GM10266 (cell line): ENCODE data around the gene INSRR.

Experiments
- DNase-seq: peaks from one replicate; pipeline ENCODE4 v3.0.0; 2012; ENCODE audit errors: extremely low spot score
- TF ChIP-seq, protein P1 (sequence below): IDR thresholded peaks from 2 replicates; pipeline ENCODE4 v1.5.1; 2012; ENCODE audit warnings: mild to moderate bottlenecking, low read depth; ENCODE audit not compliant: control insufficient read depth, insufficient read depth; ENCODE audit errors: missing control alignments

Gene INSRR

DNA sequence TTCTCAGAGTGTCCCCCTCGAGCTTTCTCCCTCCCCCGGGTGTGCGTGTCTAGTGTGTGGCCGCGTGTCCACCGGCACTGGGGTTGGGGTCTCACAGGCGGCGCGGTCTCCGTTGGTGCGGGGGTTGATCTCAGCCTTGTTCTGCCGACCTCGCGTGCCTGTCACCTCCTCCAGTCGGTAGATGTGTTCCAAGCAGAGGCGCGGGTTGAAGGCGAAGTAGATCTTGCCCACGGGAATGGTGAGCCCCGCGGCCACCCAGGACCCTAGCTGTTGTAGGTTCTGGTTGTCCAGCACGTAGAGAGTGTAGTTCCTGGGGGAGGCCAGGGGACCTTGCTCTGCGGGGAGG lies 9.8 kb downstream of the INSRR start:
- DNase-seq = no peak
- TF ChIP-seq, protein P1, sequence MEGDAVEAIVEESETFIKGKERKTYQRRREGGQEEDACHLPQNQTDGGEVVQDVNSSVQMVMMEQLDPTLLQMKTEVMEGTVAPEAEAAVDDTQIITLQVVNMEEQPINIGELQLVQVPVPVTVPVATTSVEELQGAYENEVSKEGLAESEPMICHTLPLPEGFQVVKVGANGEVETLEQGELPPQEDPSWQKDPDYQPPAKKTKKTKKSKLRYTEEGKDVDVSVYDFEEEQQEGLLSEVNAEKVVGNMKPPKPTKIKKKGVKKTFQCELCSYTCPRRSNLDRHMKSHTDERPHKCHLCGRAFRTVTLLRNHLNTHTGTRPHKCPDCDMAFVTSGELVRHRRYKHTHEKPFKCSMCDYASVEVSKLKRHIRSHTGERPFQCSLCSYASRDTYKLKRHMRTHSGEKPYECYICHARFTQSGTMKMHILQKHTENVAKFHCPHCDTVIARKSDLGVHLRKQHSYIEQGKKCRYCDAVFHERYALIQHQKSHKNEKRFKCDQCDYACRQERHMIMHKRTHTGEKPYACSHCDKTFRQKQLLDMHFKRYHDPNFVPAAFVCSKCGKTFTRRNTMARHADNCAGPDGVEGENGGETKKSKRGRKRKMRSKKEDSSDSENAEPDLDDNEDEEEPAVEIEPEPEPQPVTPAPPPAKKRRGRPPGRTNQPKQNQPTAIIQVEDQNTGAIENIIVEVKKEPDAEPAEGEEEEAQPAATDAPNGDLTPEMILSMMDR = no peak

DNA sequence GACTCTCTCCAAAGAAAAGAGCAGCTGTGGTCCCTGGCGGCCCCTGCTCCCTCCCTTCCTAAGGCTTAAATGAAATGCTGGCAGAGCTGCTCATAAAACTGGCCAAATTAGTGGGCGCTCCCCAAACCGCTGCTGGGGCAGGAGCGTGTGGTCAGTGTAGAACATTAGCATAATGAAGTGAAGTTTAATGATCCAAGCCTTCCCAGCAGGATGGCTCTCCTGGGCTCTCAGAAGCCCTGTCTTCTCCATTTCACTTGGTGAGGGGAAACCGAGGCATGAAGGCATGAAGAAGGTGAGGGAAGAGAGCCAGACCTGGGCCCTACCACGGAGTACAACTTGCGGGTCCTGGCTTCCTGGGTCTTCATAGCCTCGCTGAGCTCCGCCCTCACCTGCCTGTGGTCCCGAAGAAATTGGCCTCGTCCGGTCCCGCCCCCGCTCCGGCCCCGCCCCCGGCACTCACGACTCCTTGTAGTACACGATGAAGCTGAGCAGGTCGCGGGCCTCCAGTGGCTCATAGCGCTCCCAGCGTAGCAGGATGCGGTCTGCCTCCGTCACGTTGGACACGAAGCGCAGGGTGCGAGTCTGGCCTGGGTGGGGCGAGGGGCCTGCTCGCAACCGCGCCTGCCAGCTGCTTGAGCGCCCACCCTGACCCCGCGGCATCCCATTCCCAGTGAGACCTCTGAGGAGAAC lies 10.3 kb downstream of the INSRR start:
- TF ChIP-seq, protein P1 = no peak
- no peak for DNase-seq

DNA sequence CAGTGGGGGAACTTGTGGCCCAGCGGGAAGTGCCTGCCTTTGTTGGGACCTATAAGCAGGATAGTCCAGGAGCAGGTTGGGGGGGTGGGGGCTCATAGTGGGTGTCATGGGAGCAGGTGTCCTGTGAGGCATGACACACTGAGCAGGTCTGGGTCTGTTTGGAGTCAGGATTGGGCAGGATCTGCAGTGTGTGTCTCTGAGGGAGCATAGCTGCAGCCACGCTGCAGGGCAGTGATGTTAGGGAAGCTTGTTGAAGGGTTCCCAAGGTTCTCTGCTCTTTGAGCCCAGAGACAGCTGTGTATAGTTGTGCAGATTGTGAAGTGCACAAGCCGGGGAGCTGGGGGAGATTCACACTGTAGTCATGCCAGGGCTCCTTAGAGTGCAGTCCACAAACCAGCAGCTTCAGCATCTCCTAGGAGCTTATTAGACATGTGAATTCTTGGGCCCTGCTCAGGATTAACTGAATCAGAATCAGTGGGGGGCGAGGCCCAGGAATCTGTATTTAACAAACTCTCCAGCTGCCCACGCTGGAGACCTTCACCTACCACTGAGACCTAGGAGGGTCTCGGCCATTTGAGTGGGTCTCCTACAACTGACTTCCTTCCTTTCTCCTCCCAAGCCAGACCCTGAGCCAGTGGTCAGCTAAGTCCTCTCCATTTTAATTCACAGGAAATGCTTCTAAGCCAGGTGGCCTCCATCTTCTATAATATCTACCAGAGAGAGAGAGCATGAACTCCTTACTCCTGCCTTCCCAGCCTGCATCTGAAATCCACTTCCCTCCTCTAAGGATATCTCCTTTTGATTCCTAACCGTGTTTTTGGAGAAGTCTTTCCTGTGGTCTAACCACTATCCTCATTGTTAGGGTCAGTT lies 11.1 kb downstream of the INSRR start:
- DNase-seq = no peak
- TF ChIP-seq, protein P1 = no peak

DNA sequence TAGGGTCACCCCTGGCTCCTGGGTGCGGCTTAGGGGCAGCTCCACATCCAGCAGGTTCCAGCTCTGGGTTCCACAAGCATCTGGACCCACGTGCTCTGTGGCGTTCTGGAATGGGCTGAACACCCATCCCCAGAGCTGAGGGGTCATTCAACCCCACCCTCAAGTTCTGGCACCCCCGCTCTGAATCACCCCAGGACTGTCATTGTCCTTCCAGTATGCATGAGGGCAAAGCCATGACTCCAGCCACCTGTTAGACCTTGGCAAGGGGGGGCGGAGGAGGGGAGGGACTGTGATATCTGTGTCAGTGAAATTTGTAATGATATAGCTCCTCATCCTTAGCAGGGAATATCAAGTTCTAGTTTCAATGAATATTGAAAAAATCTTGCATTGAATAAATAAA lies 12.3 kb downstream of the INSRR start:
- TF ChIP-seq, protein P1 = no peak

DNA sequence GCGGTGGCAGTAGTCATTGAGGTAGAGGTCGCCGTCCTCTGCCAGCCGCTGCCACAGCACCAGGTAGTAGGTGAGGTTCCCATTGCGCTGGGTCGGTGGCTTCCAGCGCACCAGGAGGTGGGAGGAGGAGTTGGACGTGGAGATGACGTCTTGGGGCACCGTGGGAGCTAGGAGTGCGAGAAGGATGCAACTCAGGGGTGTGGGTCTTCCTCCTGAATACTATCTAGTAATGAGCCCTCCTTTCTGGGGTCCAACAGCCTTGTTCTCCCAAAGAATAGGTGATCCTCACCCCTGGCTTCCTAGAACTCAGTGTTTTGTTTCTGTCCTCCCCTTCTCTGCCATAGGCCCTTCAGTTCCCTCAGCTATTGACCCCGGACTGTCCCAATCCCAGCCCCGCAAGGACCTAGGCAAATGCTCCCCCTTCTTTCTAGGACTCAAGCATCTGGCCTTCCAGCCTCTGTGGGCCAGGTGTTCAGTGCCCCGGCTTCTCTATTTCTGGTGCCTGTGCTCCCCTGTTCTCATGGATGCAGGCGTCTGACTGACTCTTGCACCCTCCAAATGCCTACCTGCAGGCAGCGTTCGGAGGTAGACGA lies 12.9 kb downstream of the INSRR start:
- no peak for DNase-seq
- TF ChIP-seq, protein P1 = no peak

More for the DNA sequence above, 12.3 kb downstream of the INSRR start:
- no peak for DNase-seq

DNA sequence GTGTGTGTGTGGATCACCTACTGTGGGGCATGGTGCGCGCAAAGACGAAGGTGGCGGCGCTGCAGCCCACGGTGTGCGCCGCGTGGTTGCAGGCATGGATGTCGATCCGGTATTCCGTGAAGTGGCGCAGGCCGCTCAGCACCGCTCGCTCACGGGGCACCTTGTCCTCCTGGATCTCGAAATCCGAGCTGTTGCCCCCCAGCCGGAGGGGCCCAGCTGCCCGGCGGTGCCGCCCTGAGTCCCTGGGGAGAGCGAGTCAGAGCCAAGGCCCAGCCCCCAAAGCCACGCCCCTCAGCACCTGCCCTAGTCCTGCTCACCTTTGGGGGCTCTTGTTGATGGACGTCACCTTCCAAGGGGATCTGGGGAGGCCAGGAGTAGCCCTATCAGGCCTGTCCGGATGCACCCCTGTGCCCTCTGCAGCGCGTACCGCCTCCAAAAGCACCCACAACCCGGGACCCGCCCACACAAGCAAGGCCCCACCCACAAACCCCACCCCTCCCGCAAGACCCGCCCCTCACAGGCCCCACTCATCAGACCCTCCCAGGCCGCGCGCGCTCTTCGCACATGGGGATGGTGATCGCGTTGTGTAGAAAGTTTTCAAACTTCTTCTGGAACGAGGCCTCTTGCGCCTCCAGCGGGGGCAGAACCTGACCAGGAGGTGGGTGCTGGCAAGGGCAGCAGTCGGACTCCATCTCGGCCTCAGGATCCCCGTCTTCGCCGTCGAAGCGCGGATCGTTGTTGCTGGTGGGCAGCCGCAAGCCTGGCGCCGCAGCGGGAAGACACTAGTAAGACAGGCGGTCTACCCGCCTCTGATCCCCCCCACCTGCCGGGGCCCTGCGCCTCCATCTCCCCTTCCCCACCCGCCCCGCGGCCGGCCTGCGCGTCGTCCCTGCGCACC lies 13.6 kb downstream of the INSRR start:
- no peak for DNase-seq
- TF ChIP-seq, protein P1 = no peak
